ENCODE results near the gene ARID3A.

GRCh38 chr19:882871-883497 is 42.9 kb upstream of the ARID3A start:
- TF ChIP-seq CTCF (IDR thresholded peaks at IDR 0.05) (no peak), POLR2A (IDR thresholded peaks at IDR 0.05) (no peak)
